ENCODE results near the gene GPR161.

GPR161 gene

DNA sequence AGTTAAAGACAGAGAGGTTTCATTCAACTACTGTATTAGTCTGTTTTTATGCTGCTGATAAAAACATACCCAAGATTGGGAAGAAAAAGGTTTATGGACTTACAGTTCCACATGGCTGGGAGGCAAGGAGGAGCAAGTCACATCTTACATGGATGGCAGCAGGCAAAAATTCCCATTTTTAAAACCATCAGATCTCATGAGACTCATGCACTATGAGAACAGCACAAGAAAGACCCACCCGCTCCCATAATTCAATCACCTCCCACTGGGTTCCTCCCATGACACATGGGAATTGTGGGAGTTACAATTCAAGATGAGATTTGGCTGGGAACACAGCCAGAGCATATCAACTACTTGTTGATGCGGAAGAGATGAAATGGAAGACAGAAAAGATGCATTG is 9.2 kb downstream of the GPR161 start:
- Histone ChIP-seq H4K20me1 (ENCODE audit: insufficient read depth, low read length, poor library complexity, severe bottlenecking) (no peaks in the 10 kb centered on the region), H3K36me3 (ENCODE audit: insufficient read depth, low read length) (no peaks in the 10 kb centered on the region), H3K9me3 (ENCODE audit: insufficient read depth, low read depth, low read length) (no peaks in the 10 kb centered on the region), H3K27me3 (ENCODE audit: insufficient read depth, low read length, poor library complexity, severe bottlenecking) (no peaks in the 10 kb centered on the region), H2AFZ (ENCODE audit: low read length) (no peak overlapping the region), H3K9ac (ENCODE audit: low read depth, low read length, poor library complexity, severe bottlenecking) (no peak overlapping the region), H3K4me1 (ENCODE audit: insufficient read depth, low read length, poor library complexity, severe bottlenecking) (no peaks in the 10 kb centered on the region), H3K9me2 (replicated peaks; ENCODE audit: low read depth, low read length) (no peaks in the 10 kb centered on the region), H3K4me3 (ENCODE audit: low read length, poor library complexity, severe bottlenecking) (no peak overlapping the region), H3K4me2 (ENCODE audit: low read depth, low read length, poor library complexity, severe bottlenecking) (no peak overlapping the region), H3K79me2 (ENCODE audit: insufficient read depth, low read length) (no peaks in the 10 kb centered on the region), H3F3A (ENCODE audit: low read depth) (no peaks in the 10 kb centered on the region)
- TF ChIP-seq, protein P1, sequence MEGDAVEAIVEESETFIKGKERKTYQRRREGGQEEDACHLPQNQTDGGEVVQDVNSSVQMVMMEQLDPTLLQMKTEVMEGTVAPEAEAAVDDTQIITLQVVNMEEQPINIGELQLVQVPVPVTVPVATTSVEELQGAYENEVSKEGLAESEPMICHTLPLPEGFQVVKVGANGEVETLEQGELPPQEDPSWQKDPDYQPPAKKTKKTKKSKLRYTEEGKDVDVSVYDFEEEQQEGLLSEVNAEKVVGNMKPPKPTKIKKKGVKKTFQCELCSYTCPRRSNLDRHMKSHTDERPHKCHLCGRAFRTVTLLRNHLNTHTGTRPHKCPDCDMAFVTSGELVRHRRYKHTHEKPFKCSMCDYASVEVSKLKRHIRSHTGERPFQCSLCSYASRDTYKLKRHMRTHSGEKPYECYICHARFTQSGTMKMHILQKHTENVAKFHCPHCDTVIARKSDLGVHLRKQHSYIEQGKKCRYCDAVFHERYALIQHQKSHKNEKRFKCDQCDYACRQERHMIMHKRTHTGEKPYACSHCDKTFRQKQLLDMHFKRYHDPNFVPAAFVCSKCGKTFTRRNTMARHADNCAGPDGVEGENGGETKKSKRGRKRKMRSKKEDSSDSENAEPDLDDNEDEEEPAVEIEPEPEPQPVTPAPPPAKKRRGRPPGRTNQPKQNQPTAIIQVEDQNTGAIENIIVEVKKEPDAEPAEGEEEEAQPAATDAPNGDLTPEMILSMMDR (conservative IDR thresholded peaks at IDR 0.05; ENCODE audit: low read length) = no peak
- no peak for TF ChIP-seq EZH2phosphoT487 (IDR thresholded peaks at IDR 0.05; ENCODE audit: borderline replicate concordance)

DNA sequence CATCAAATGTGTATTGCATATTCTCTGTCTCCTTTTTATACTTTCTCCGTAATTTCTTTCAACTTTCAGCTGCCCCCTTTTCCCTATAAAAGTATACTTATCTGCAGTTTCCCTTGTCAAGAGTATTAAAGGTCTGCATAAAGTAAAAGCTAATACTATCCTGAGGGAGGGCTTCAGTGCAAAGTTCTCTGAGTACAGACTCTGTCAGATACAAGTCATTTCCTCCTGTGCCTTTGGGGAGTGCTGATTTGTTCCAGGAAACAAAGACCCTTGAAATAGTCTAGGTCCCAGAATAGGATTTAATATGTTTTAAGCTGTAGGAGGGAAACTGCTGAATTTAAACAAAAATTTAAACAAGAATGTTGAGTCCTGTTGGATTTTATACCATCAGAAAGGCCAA is 11.7 kb downstream of the GPR161 start:
- no peaks in the 10 kb centered on the region for H3K4me1 ChIP-seq (ENCODE audit: insufficient read depth, low read length, poor library complexity, severe bottlenecking)
- no peak overlapping the region for H3K4me2 ChIP-seq (ENCODE audit: low read depth, low read length, poor library complexity, severe bottlenecking)
- no peaks in the 10 kb centered on the region for H3K79me2 ChIP-seq (ENCODE audit: insufficient read depth, low read length)
- no peaks in the 10 kb centered on the region for H3K36me3 ChIP-seq (ENCODE audit: insufficient read depth, low read length)
- H3K4me3 ChIP-seq (ENCODE audit: low read length, poor library complexity, severe bottlenecking) = no peak overlapping the region
- no peaks in the 10 kb centered on the region for H3K9me3 ChIP-seq (ENCODE audit: insufficient read depth, low read depth, low read length)
- H2AFZ ChIP-seq (ENCODE audit: low read length) = no peak overlapping the region
- no peaks in the 10 kb centered on the region for H3F3A ChIP-seq (ENCODE audit: low read depth)
- no peaks in the 10 kb centered on the region for H3K9me2 ChIP-seq (replicated peaks; ENCODE audit: low read depth, low read length)
- no peaks in the 10 kb centered on the region for H4K20me1 ChIP-seq (ENCODE audit: insufficient read depth, low read length, poor library complexity, severe bottlenecking)
- H3K9ac ChIP-seq (ENCODE audit: low read depth, low read length, poor library complexity, severe bottlenecking) = no peak overlapping the region
- H3K27me3 ChIP-seq (ENCODE audit: insufficient read depth, low read length, poor library complexity, severe bottlenecking) = no peaks in the 10 kb centered on the region
- TF ChIP-seq, protein P1 (conservative IDR thresholded peaks at IDR 0.05; ENCODE audit: low read length) = no peak
- TF ChIP-seq EZH2phosphoT487 (IDR thresholded peaks at IDR 0.05; ENCODE audit: borderline replicate concordance) = no peak

DNA sequence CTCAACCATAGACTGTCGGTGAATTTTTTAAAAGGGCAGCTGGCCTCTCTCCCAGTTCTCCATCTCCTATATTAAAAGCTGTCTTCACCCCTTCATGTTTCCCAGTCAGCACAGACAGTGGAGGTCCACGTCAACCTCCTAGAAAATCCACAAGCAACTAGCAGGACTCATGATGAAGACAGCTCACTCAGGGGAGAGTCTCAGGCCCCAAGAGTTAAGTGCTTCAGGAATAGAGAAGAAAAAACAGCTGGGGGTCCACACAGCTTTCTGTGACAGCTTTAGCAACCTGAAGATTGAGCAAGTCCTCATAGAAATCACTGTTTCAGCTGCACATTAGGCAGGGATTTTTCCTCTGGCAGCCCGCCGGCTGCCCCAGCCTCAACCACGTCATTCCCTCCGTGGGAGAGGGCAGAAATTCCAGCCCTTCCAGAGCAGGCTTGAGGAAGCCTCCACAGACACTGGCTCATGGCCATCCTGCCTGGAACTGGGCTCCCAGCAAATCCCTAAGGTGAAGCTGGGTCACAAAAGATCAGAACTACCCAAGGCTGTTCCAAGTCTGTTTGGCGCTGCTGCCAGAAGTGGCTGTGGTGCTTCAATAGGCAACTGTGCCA is 15.2 kb downstream of the GPR161 start:
- no peak overlapping the region for H3K9ac ChIP-seq (ENCODE audit: low read depth, low read length, poor library complexity, severe bottlenecking)
- no peaks in the 10 kb centered on the region for H3K9me3 ChIP-seq (ENCODE audit: insufficient read depth, low read depth, low read length)
- H3K79me2 ChIP-seq (ENCODE audit: insufficient read depth, low read length) = no peaks in the 10 kb centered on the region
- no peak overlapping the region for H3K4me3 ChIP-seq (ENCODE audit: low read length, poor library complexity, severe bottlenecking)
- H3K36me3 ChIP-seq (ENCODE audit: insufficient read depth, low read length) = no peaks in the 10 kb centered on the region
- H3K4me1 ChIP-seq (ENCODE audit: insufficient read depth, low read length, poor library complexity, severe bottlenecking) = no peaks in the 10 kb centered on the region
- H2AFZ ChIP-seq (ENCODE audit: low read length) = no peak overlapping the region
- TF ChIP-seq, protein P1 (conservative IDR thresholded peaks at IDR 0.05; ENCODE audit: low read length) = no peak
- TF ChIP-seq EZH2phosphoT487 (IDR thresholded peaks at IDR 0.05; ENCODE audit: borderline replicate concordance) = no peak
- no peaks in the 10 kb centered on the region for H4K20me1 ChIP-seq (ENCODE audit: insufficient read depth, low read length, poor library complexity, severe bottlenecking)
- no peak overlapping the region for H3K4me2 ChIP-seq (ENCODE audit: low read depth, low read length, poor library complexity, severe bottlenecking)
- H3K9me2 ChIP-seq (replicated peaks; ENCODE audit: low read depth, low read length) = no peaks in the 10 kb centered on the region
- no peaks in the 10 kb centered on the region for H3F3A ChIP-seq (ENCODE audit: low read depth)
- no peaks in the 10 kb centered on the region for H3K27me3 ChIP-seq (ENCODE audit: insufficient read depth, low read length, poor library complexity, severe bottlenecking)
